Measurements from ENCODE around the gene TNS2.
"Not testable (repeated sequence)": the region's sequence is repeated elsewhere in the genome, so short reads cannot be mapped to it uniquely, and the experiment has no call there.

Gene TNS2

DNA sequence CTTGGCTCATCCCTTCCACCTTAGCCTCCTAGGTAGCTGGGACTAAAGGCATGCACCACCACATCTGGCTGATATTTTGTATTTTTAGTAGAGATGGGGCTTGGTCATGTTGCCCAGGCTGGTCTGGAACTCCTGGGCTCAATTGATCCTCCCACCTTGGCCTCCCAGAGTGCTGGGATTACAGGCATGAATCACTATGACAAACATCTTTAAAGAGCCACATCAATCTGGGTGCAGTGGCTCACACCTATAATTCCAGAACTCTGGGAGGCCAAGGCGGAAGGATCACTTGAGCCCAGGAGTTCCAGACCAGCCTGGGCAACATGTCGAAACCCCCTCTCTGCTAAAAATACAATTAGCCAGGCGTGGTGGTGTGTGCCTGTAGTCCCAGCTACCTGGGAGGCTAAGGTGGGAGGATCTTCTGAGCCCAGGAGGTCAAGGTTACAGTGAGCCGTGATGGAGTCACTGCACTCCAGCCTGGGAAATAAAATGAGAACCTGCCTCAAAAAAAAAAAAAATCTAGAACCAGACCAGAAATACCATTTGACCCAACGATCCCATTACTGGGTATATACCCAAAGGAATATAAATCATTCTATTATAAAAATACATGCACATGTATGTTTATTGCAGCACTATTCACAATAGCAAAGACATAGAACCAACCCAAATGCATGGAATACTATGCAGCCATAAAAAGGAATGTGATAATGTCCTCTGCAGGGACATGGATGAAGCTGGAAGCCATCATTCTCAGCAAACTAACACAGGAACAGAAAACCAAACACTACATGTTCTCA is 45.1 kb downstream of the TNS2 start:
- DNase-seq, result not testable (repeated sequence)

GRCh38 chr12:53095596-53095895 is 45.7 kb downstream of the TNS2 start:
- DNase-seq, result not testable (repeated sequence)

GRCh38 chr12:53096089-53096741 is 46.4 kb downstream of the TNS2 start:
- no peak for DNase-seq

DNA sequence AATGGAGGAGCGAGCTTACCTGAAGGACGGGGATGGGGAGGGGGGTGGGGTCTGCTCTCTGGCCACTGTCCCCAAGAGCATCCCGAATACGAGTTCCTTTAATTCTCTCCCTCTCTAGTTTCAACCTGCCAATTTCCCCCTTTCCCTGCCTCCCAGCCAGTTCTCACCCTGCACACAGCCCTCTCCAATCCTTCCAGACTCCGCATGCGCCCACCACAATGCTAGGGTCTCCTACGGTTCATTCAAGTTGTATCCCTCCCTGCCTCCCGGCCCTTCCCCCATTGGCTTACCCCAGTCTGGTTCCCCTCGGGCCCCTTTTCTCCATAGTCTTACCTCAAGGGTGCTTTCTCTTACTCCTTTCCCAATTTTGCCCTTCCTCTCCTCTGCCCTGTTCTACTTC is 46.9 kb downstream of the TNS2 start:
- DNase-seq, result no peak

GRCh38 chr12:53097207-53097563 is 47.3 kb downstream of the TNS2 start:
- no peak for DNase-seq

DNA sequence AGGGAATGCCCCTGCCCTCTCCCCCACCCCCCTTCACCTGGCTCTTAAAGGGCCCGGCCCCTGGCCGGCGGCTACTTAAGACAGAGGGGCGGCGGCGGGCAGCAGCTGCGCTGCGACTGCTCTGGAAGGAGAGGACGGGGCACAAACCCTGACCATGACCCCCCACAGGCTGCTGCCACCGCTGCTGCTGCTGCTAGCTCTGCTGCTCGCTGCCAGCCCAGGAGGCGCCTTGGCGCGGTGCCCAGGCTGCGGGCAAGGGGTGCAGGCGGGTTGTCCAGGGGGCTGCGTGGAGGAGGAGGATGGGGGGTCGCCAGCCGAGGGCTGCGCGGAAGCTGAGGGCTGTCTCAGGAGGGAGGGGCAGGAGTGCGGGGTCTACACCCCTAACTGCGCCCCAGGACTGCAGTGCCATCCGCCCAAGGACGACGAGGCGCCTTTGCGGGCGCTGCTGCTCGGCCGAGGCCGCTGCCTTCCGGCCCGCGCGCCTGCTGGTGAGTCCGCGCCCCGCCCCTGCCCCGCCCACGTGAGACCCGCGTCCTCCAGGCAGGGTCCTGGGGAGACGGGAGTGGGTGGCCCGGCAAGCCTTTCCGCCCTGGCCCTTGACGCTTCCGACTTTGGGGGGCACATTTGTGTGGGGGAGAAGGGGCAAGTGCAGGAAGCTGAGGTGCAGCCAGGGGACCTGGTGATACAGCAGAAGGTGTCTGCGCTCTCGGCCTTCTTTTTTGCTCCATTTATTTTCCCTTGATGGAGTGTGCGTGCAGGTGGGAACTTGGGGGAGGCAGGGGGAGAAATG is 47.9 kb downstream of the TNS2 start, which contains the start of gene IGFBP6:
Gene IGFBP6, plus strand, starts transcription at position 104 of the 790 bp plus-strand sequence. Its CDS starts 51 bp downstream, at position 155.
- DNase-seq, result peak; percentile 17

GRCh38 chr12:53098354-53098981 is 48.6 kb downstream of the TNS2 start:
- no peak for DNase-seq

DNA sequence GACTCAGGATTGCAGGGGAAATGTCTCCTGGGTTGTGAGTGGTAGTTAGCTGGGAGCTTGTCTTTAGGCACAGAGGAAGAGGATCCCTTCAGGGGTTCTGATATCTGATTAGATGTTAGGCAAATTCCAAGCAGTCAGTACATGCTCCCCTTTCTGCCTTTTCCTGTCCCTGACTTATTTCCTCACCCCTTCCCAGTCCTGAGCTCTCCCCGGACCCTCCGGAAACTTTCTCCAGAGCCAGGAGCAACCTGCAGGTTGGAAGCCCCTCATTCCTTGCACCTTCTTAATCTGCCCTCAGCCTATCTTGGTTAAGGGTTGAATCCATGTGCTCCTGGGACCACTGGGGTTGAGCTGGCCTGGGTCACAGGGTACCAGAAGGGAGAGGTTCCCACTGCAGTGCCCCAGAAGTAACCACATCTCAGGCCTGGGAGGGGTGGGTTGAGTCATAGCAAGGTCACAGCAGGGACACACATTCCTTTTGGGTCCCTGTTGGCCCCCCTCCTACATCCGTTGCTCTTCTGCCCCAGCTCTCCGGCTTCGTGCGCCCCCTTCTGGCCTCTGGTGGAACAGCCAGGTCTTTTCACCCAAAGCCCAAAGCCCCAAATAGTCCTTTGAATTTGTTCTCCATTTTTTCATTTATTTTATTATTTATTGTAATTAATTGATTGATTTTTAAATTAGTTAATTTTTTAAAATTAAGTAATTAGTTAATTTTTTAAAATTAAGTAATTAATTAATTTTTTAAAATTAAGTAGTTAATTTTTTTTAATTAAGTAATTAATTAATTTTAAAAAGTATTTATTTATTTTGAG is 49.4 kb downstream of the TNS2 start:
- peak; percentile 47 for DNase-seq

- DNase-seq, result no peak
Observed at GRCh38 chr12:53100466-53101151, 50.7 kb downstream of the TNS2 start.

- no peak for DNase-seq
Observed at GRCh38 chr12:53101266-53101665, 51.4 kb downstream of the TNS2 start.

GRCh38 chr12:53101931-53102781 is 52.3 kb downstream of the TNS2 start:
- DNase-seq, result no peak

GRCh38 chr12:53102883-53103807 is 53.3 kb downstream of the TNS2 start, which contains the start of gene SOAT2:
Gene SOAT2 (plus strand): TSS chr12:53103486. CDS start chr12:53103578, 92 bp downstream.
- no peak for DNase-seq

DNA sequence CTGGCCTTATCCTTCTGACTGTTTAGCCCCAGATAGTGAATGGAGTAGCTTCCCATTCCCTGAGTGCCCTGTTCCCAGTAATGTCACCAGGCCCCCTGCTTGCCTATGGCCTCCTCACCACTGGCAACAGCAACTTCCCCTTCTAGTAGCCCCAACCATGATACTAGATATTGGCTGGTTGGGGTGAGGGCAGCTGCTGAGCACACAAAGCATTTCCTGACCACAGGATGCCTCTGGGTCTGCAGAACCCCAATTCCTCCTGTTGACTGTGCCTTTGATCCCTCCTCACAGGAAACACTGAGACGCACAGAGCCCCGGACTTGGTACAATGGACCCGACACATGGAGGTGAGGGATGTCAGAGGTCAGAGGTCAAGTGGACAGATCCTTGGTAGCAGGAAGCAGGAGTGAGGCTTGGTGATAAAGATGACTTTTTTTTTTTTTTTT is 54.0 kb downstream of the TNS2 start:
- DNase-seq, result no peak

- no peak for DNase-seq
Observed at GRCh38 chr12:53105256-53105655, 55.4 kb downstream of the TNS2 start.

- no peak for DNase-seq
Observed at GRCh38 chr12:53105712-53106439, 56.0 kb downstream of the TNS2 start.

DNA sequence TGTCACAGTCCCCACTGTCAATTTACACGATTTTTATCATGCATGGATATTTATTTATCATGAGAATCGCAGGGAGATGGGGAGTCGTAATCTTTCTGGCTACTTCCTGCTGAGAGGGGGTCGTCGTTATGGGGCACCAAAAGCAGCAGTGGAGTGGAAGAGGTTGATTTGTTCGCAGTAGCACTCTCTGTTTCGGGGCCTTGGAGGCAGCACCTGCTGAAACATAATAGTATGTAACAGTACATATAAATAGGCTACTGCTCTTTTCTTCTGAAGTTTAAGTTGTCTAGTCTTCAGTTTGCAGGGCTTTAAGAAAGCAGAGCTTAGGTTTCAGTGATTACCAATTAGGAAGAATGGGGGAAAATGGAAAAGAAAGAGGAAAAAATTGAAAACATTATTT is 57.3 kb downstream of the TNS2 start:
- DNase-seq, result no peak

DNA sequence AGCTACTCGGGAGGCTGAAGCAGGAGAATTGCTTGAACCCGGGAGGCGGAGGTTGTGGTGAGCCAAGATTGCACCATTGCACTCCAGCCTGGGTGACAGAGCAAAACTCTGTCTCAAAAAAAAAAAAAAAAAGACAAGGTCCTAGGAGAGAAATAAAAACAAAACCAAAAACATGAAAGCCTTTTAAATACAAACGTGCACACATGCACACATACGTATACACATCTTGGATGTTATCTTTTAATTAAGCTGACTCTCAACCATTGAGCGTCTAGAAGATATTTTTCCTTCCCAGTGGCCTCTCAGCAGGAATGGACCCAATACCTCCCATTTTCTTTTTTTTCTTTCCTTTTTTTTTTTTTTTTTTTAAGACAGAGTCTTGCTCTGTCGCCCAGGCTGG is 62.6 kb downstream of the TNS2 start:
- DNase-seq, result not testable (repeated sequence)

GRCh38 chr12:53113136-53113705 is 63.4 kb downstream of the TNS2 start:
- DNase-seq, result no peak
